CD4-positive, alpha-beta T cell treated with Interleukin-4 for 4 hours (primary cell): Measurements from ENCODE around the gene TTC24.
A peak's percentile ranks its signal among the peaks of the same experiment; 100 is the strongest.
"Not testable (repeated sequence)": the region's sequence is repeated elsewhere in the genome, so short reads cannot be mapped to it uniquely, and the experiment has no call there.

Experiments
- DNase-seq: peaks from one replicate; pipeline ENCODE4 v3.0.0-alpha.2; 2020

TTC24 gene

GRCh38 chr1:156590326-156591180, 11.0 kb downstream of the TTC24 start:
- no peak for DNase-seq

- DNase-seq = no peak
Observed at GRCh38 chr1:156591181-156591431, 11.6 kb downstream of the TTC24 start.

GRCh38 chr1:156591432-156592157, 12.1 kb downstream of the TTC24 start, which contains the start of gene NAXE:
TSS of gene NAXE (plus strand) at chr1:156591776. CDS start at chr1:156591805, 29 bp downstream.
- peak; percentile 46 for DNase-seq

- no peak for DNase-seq
Observed at GRCh38 chr1:156592158-156592909, 12.8 kb downstream of the TTC24 start.

- no peak for DNase-seq
Observed at GRCh38 chr1:156592910-156593660, 13.6 kb downstream of the TTC24 start.

GRCh38 chr1:156593661-156593989, 14.1 kb downstream of the TTC24 start:
- no peak for DNase-seq

- DNase-seq = no peak
Observed at GRCh38 chr1:156594190-156594589, 14.7 kb downstream of the TTC24 start.

- DNase-seq = no peak
Observed at GRCh38 chr1:156595016-156595415, 15.5 kb downstream of the TTC24 start.

GRCh38 chr1:156596426-156596825, 16.9 kb downstream of the TTC24 start:
- no peak for DNase-seq

GRCh38 chr1:156598125-156598524, 18.6 kb downstream of the TTC24 start:
- no peak for DNase-seq

GRCh38 chr1:156598731-156599432, 19.4 kb downstream of the TTC24 start:
- no peak for DNase-seq

GRCh38 chr1:156599811-156600210, 20.3 kb downstream of the TTC24 start:
- DNase-seq = peak; percentile 27

GRCh38 chr1:156600733-156601121, 21.2 kb downstream of the TTC24 start:
- no peak for DNase-seq

- DNase-seq = peak; percentile 79
Observed at GRCh38 chr1:156601122-156601830, 21.8 kb downstream of the TTC24 start, which contains the start of gene GPATCH4. TSS of gene GPATCH4 (minus strand) at chr1:156601479.

- DNase-seq = no peak
Observed at GRCh38 chr1:156601892-156602291, 22.4 kb downstream of the TTC24 start.

GRCh38 chr1:156602557-156602993, 23.1 kb downstream of the TTC24 start:
- DNase-seq = peak; percentile 29

- DNase-seq = not testable (repeated sequence)
Observed at GRCh38 chr1:156607344-156607743, 27.8 kb downstream of the TTC24 start.

GRCh38 chr1:156608036-156608674, 28.6 kb downstream of the TTC24 start:
- peak; percentile 74 for DNase-seq

- DNase-seq = peak; percentile 60
Observed at GRCh38 chr1:156608981-156609380, 29.5 kb downstream of the TTC24 start.

GRCh38 chr1:156610072-156610471, 30.5 kb downstream of the TTC24 start:
- not testable (repeated sequence) for DNase-seq

- no peak for DNase-seq
Observed at GRCh38 chr1:156612666-156613065, 33.1 kb downstream of the TTC24 start.
